Prostate gland (tissue), 2 donors: ENCODE results near the gene PLCB1. TPM values are rescaled to one million over a fixed set of nuclear protein-coding genes. Genes with fewer than 3 reads are reported as not detected.
A peak's percentile ranks its signal among the peaks of the same experiment; 100 is the strongest.

Experiments used
- DNase-seq: peaks from one replicate; pipeline ENCODE4 v3.0.0-alpha.2; 2019; ENCODE audit warnings: low spot score
- H3K27ac ChIP-seq, 2 donors: fragments of 200-600 bp; sonication (generic); 2 replicates each; pipeline ENCODE4 v1.5.1; 2017 to 2019
- H3K27me3 ChIP-seq: fragments of 200-600 bp; sonication (generic); replicated peaks from 2 replicates; pipeline ENCODE4 v1.5.1; 2019; ENCODE audit not compliant: insufficient read depth
- H3K36me3 ChIP-seq, 2 donors: fragments of 200-600 bp; sonication (generic); 1 replicate in 1 of 2; 2 replicates in 1 of 2; pipeline versions ENCODE4 v1.5.1 to v1.8.1; 2017 to 2019
- H3K4me1 ChIP-seq: fragments of 200-600 bp; sonication (generic); replicated peaks from 2 replicates; pipeline ENCODE4 v1.5.1; 2019
- H3K4me3 ChIP-seq, 2 donors: fragments of 200-600 bp; sonication (generic); 2 replicates each; pipeline ENCODE4 v1.5.1; 2017 to 2019
- H3K9me3 ChIP-seq: fragments of 200-600 bp; sonication (generic); 2 replicates; pipeline ENCODE4 v1.5.1; 2017
- POLR2A ChIP-seq: fragments of 450-650 bp; IDR thresholded peaks from one replicate; pipeline ENCODE4 v1.6.1; 2016; ENCODE audit warnings: antibody characterized with exemption, mild to moderate bottlenecking
- POLR2AphosphoS5 ChIP-seq: sonication (generic); formaldehyde crosslinking; IDR thresholded peaks from one replicate; pipeline ENCODE4 v1.6.1; 2017; ENCODE audit warnings: antibody characterized with exemption
- WGBS: methylation state at CpG from one replicate; pipeline ENCODE4 v1.1.5; 2018; 5-methylcytosine and 5-hydroxymethylcytosine counted together
- intact Hi-C: fragments of 100-400 bp; cut with DNase I; formaldehyde crosslinking; loops from one replicate; pipeline ENCODE4 v1.14.2; 2022
- total RNA-seq, 2 donors: library from RNA; depleted of rRNA; stranded (reverse); fragments of >200 nt; gene quantifications; one replicate each; pipeline ENCODE4 v1.1.0, GENCODE V29; 2016
- TF ChIP-seq, protein P1 (sequence below), 4 experiments: fragments of 200-600 bp in 2 of 4; fragments of 450-650 bp in 2 of 4; sonication (generic) in 2 of 4; IDR thresholded peaks; 1 replicate in 3 of 4; 2 replicates in 1 of 4; pipeline ENCODE4 v1.5.1; 2016 to 2019; ENCODE audit warnings: antibody characterized with exemption in 4 of 4, mild to moderate bottlenecking in 2 of 4, moderate library complexity in 2 of 4

PLCB1 gene
- total RNA-seq, 2 donors from 2014 or later: 24.3 to 26.3 TPM

GRCh38 chr20:8438748-8439147 lies 306.7 kb downstream of the PLCB1 start:
- Histone ChIP-seq H3K4me1 (no peaks in the 10 kb centered on the region), H3K27me3 (no peaks in the 10 kb centered on the region), H3K4me3 (no peak overlapping the region), H3K27ac (no peak overlapping the region), H3K36me3 (no peaks in the 10 kb centered on the region), H3K9me3 (no peaks in the 10 kb centered on the region)
- DNase-seq: no peak
- intact Hi-C loops: no loop called here
- WGBS: 72% methylated on average over 5 of the region's 5 CpGs
- no peak for TF ChIP-seq POLR2A
- TF ChIP-seq, protein P1, sequence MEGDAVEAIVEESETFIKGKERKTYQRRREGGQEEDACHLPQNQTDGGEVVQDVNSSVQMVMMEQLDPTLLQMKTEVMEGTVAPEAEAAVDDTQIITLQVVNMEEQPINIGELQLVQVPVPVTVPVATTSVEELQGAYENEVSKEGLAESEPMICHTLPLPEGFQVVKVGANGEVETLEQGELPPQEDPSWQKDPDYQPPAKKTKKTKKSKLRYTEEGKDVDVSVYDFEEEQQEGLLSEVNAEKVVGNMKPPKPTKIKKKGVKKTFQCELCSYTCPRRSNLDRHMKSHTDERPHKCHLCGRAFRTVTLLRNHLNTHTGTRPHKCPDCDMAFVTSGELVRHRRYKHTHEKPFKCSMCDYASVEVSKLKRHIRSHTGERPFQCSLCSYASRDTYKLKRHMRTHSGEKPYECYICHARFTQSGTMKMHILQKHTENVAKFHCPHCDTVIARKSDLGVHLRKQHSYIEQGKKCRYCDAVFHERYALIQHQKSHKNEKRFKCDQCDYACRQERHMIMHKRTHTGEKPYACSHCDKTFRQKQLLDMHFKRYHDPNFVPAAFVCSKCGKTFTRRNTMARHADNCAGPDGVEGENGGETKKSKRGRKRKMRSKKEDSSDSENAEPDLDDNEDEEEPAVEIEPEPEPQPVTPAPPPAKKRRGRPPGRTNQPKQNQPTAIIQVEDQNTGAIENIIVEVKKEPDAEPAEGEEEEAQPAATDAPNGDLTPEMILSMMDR (IDR thresholded peaks at IDR 0.05): no peak
- no peak for TF ChIP-seq POLR2AphosphoS5

GRCh38 chr20:8443464-8444072 lies 311.5 kb downstream of the PLCB1 start:
- H3K9me3 ChIP-seq: no peaks in the 10 kb centered on the region
- no peak for DNase-seq
- H3K36me3 ChIP-seq: no peaks in the 10 kb centered on the region
- H3K4me1 ChIP-seq: no peaks in the 10 kb centered on the region
- intact Hi-C loops: no loop called here
- WGBS: 81% methylated on average over 2 of the region's 2 CpGs
- H3K27ac ChIP-seq: no peak overlapping the region
- H3K4me3 ChIP-seq: no peak overlapping the region
- TF ChIP-seq, protein P1 (IDR thresholded peaks at IDR 0.05): no peak
- TF ChIP-seq POLR2AphosphoS5 (no peak), POLR2A (no peak)
- no peaks in the 10 kb centered on the region for H3K27me3 ChIP-seq

- Histone ChIP-seq H3K27ac (peak overlapping the region in 1 of 2 donors; percentile 31), H3K4me1 (no peaks in the 10 kb centered on the region), H3K9me3 (no peaks in the 10 kb centered on the region), H3K27me3 (no peaks in the 10 kb centered on the region), H3K4me3 (no peak overlapping the region), H3K36me3 (no peaks in the 10 kb centered on the region)
- intact Hi-C loops: no loop called here
- peak; percentile 70 for DNase-seq
- no peak for TF ChIP-seq POLR2A
- peak; percentile 52 for TF ChIP-seq POLR2AphosphoS5
- WGBS: 78% methylated on average over 3 of the region's 3 CpGs
These were observed 315.4 kb downstream of the PLCB1 start for GRCh38 chr20:8447262-8448120.

DNA sequence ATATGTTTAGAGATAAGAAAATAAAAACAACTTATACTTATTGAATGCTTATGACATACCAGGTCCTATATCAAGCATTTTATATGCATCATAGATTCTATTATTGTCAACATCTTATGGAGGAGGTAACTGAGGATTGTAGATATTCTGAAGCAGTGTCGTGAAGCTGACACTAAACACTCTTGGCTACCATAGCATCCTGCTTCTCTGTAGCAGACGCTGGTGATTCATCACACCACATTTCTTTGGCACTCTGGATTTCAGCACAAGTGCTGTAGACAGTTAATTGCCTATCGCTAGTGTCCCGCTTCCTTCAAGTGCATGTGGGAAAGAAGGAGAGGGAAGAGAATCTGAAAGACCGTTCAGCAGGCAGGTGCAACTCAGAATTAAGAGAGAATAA lies 317.1 kb downstream of the PLCB1 start:
- H3K27ac ChIP-seq: no peak overlapping the region
- H3K36me3 ChIP-seq: no peaks in the 10 kb centered on the region
- H3K9me3 ChIP-seq: no peaks in the 10 kb centered on the region
- WGBS: 81% methylated on average over 5 of the region's 5 CpGs
- no peak overlapping the region for H3K4me3 ChIP-seq
- no peak for DNase-seq
- TF ChIP-seq POLR2AphosphoS5 (no peak), POLR2A (no peak)
- TF ChIP-seq, protein P1 (IDR thresholded peaks at IDR 0.05): no peak
- H3K4me1 ChIP-seq: no peaks in the 10 kb centered on the region
- H3K27me3 ChIP-seq: no peaks in the 10 kb centered on the region
- intact Hi-C loops: no loop called here

- intact Hi-C loops: no loop called here
- Histone ChIP-seq H3K9me3 (no peaks in the 10 kb centered on the region), H3K36me3 (no peaks in the 10 kb centered on the region), H3K4me1 (no peaks in the 10 kb centered on the region), H3K4me3 (no peak overlapping the region), H3K27me3 (no peaks in the 10 kb centered on the region), H3K27ac (no peak overlapping the region)
- 74% methylated on average over 6 of the region's 6 CpGs for WGBS
- no peak for TF ChIP-seq POLR2A
- TF ChIP-seq, protein P1 (IDR thresholded peaks at IDR 0.05): peak in 1 of 4 experiments; percentile 6
- no peak for DNase-seq
These were observed 322.2 kb downstream of the PLCB1 start for GRCh38 chr20:8454137-8454712.
